ENCODE data around the gene NDUFAF5.
A peak's percentile ranks its signal among the peaks of the same experiment; 100 is the strongest.

GRCh38 chr20:13771853-13772453 is 12.9 kb upstream of the NDUFAF5 start:
- peak in 4 of 5 experiments; percentile 17 to 55 (median 42) for TF ChIP-seq CTCF (IDR thresholded peaks at IDR 0.05)
- no peak for TF ChIP-seq POLR2A (IDR thresholded peaks at IDR 0.05)
- no peak for TF ChIP-seq EP300 (IDR thresholded peaks at IDR 0.05)

Measured in tibial nerve (tissue), 4 donors.